ENCODE data around the gene SCGB1A1.

SCGB1A1 gene

GRCh38 chr11:62451241-62451621, 32.4 kb downstream of the SCGB1A1 start:
- FAIRE-seq = no peak

- no peak for FAIRE-seq
These were observed 33.4 kb downstream of the SCGB1A1 start for GRCh38 chr11:62452261-62452660.

GRCh38 chr11:62452839-62453468, 34.1 kb downstream of the SCGB1A1 start:
- FAIRE-seq = no peak

GRCh38 chr11:62456630-62457029, 37.8 kb downstream of the SCGB1A1 start:
- no peak for FAIRE-seq

DNA sequence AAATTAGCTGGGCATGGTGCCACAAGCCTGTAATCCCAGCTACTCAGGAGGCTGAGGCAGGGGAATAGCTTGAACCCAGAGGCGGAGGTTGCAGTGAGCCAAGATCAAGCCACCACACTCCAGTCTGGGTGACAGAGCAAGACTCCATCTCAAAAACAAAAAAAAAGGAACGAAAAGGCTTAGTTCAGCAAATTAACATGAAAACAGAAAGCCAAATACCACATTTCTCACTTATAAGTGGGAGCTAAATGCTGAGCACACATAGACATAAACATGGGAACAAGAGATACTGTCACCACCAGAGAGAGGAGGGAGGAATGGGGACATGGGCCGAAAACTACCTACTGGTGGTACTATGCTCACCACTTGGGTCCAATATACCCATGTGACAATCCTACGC, 38.6 kb downstream of the SCGB1A1 start:
- no peak for FAIRE-seq

- FAIRE-seq = no peak
These were observed 39.6 kb downstream of the SCGB1A1 start for GRCh38 chr11:62458212-62459002.

GRCh38 chr11:62459080-62459479, 40.2 kb downstream of the SCGB1A1 start:
- no peak for FAIRE-seq

DNA sequence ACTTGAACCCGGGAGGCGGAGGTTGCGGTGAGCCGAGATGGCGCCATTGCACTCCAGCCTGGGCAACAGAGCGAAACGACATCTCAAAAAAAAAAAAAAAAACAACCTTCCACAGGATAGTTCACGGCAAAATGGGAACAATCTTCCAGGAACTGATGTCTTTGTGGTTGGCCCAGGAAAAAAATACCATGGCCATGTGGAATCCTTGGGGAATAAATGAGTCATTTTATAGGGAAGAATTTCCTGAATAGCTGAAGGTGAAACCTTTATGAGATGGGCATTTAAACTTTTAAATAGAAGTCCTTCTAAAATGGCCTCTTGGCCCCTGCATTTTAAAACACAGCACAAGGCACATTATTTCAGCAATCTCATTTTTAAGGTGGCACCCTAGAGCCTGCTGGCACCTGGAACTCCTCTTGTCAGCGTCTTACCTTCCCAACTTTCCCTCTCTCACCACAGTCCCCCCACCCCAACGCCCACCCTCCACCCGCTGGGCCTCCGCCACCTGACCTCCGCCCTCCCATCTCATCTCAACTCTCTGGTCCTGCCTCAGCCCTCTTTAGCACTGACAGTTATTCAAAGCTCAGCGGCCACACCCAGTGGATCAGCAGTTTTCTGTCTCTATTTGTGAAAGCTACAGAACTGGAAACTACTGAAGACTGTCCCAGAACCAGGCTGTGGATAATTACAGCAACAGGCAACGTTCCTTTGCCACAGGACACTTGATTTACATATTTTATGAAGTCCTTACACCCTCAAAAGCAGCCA, 43.1 kb downstream of the SCGB1A1 start:
- no peak for FAIRE-seq

GRCh38 chr11:62462508-62462892, 43.7 kb downstream of the SCGB1A1 start:
- no peak for FAIRE-seq

GRCh38 chr11:62463121-62463542, 44.3 kb downstream of the SCGB1A1 start:
- no peak for FAIRE-seq

DNA sequence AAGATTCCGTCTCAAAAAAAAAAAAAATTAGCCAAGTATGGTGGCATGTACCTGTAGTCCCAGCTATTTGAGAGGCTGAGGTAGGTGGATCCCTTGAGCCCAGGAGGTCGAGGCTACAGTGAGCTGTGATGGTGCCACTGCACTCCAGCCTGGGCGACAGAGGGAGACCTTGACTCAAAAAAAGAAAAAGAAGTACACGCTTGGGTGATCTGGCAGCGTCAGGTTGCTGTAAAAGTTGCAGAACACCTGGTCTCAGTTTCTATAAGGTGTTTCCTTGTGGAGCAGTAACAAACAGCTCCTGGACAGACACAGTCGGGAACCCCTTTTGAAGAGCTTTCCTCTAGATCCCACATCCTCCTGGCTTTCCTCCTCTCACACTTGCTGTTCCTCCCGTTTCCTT, 45.8 kb downstream of the SCGB1A1 start:
- FAIRE-seq = no peak

GRCh38 chr11:62466444-62466843, 47.6 kb downstream of the SCGB1A1 start:
- no peak for FAIRE-seq

DNA sequence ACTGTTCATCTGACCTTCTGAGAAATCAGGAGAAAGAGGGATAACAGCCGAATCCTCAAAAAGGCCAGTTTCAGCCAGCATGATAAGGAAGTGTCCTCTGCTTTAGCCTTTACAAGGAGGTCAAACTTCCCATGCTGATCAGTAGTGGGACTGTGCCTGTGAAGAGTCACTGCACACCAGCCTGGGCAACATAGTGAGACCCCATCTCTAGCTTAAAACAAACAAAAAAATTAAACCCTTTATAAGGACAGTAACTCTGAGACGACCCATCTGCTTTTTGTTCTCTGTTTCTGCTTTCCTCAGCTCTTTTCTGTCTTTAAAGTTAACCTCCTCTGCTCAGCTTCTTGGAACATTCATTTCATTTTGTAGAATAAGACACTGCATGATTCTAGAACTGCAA, 49.7 kb downstream of the SCGB1A1 start:
- FAIRE-seq = no peak

DNA sequence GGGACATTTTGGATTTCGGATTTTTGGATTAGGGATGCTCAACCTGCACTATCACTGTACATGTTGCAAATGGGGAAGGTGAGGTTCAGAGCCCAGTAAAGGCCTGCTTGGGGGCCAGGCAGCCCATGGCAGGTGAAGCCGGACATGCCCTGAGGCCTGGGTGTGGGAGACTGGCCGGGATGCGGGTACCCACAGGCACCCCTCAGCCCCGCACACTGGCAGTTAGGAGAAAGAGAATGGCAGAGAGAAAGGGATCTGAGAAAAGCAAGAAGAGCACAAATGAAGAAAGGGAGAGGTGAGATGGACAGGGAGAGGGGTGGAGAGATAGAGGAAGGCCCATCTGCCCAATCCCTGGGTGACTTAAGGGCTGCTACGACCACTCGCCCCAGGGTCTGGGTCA, 52.8 kb downstream of the SCGB1A1 start:
- FAIRE-seq = no peak

GRCh38 chr11:62472063-62472884, 53.4 kb downstream of the SCGB1A1 start:
- FAIRE-seq = no peak
